ENCODE measurements around the gene PPP3R2.
"Not testable (repeated sequence)": the region's sequence is repeated elsewhere in the genome, so short reads cannot be mapped to it uniquely, and the experiment has no call there.

PPP3R2 gene

DNA sequence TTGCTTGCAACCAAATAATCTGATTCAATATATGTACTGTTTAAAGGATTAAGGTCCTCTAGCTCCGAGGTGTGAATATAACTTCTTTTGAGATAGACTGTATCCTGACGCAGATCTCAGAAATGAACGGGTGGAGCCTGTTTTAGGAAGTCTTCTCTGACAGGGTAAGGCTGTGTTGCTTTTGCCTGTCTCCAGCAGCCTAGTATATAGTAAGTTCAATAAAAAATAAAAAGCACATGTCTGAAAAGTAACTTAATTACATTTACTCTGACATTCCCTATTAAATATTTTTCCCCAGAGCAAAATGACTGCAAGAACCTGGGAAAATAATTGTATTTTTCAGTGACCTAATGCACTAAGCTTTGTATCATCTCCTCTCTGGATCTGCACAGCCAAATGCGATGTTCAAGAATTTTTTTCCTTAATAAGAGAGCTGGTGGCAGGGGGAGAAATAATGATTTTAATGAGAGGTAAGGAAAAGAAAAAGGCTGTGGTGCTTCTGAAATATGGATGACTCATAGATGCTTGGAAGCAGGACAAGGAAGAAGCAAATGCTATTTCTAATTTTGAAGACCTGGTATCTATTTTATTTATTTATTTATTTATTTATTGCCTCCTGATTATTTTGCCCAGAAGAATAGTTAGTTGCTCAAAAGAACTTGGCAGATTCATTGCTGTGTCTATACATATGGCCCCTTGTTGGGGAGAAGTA is 7.3 kb downstream of the PPP3R2 start:
- no peak for DNase-seq (ENCODE audit: low spot score)

DNA sequence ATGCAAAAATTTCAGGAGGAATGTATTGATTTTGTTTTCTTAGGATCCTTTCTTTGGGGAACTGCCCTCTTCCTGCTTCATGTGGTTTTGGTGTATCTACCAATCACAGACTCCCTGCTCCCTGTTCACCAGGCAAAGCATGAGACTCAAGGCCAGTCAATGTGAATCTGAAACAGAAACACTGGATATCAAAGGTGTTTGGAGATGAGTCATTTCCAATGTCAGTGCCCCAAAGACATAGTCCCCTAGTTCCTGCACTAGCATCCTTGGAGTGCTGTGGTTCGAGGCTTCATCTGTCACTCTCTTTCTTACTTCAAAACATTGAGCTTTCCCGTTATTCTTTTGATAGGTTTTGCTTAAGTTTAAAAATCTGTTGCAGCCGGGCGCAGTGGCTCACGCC is 8.1 kb downstream of the PPP3R2 start:
- DNase-seq (ENCODE audit: low spot score): no peak

DNA sequence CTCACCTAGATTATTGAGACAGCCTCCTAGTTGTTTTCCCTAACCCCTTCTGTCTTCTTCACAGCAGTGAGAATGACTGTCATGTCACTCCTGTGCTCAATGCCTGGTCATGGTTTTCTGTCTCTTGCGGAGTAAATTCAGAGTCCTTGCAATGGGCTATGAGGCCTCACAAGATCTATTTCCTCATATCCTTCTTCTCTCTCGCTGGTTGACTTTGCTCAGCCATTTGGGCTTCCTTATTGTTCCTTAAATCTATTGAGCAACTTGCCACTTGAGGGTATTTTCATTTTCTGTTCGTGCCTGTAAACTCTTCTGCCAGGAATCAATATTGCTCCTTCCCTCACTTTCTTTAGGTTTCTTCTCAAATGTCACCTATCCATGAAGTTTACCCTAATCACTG is 9.0 kb downstream of the PPP3R2 start:
- no peak for DNase-seq (ENCODE audit: low spot score)

DNA sequence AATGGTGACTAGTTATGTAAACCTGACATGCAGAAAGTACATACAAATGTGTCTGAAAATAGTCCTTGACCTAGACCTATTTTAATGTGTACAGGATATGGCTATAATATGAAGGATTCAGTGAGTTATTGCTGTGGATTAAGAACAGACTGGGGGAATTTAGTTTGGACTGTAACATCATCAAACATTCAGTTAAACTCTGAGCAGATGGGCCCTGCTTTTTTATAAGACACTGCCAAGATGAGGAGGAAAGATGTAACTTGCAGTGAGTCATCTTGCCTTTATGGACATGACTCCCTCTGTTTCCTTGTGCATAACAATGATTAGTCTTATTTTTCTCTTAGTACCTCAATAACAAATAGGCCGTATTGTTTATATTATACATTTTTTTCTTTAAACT is 12.2 kb downstream of the PPP3R2 start:
- peak; percentile 74 for DNase-seq (ENCODE audit: low spot score)

DNA sequence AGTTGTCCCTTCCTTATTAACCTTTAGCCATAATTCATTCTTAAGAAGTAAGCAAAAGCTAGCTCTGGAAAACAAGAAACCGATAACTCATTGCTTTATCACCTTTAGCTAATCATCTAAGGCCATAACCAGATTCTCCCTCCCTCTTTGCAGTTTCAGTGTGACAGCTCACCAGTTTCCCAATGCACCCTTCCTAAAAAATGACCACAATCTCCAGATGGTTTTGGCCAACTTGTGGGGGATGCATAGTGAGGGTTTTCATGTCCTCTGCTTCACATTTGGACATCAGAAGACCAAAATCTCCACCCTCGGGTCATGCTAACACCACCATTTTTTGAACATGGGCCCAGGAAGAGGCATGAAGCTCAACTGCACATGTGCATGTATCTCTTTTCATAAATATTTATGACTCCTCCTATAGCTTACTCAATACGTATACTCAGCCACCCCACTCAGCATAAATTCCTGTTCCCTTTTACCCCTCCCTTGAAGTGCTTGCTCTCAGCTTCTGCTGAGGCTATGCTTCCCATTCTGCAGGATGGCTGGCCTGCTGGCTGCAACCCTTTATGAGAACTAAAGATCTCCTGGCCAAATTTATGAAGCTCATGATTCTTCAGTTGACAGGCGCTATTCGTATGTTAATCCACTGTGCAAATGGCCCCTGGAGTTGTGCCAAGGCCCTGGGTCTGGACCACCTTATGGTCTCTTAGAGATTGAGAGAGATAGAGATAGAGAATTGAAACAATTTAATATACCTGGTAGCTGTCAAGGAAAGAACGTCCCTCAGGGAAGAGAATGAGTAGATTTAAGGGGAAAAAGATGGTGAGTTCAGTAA is 14.8 kb downstream of the PPP3R2 start:
- no peak for DNase-seq (ENCODE audit: low spot score)

DNA sequence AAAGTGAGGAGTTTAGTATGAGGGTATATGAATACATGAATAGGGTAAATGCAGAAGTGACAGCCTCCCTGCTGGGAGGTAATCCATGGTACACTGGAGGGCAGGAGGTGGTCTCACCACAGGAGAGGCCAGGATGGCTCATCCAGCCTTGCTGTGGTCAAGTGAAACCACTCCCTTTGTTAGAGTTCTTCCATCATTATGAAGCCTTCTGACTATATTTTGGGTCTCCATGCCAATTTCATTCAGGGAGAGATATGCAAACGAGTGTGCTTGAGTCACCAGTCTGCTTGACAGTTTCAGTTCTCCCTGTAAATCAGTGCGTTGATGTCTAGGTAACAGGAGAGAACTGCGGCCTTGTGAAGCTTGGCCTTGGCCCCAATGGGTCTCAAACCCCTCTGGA is 16.4 kb downstream of the PPP3R2 start:
- DNase-seq (ENCODE audit: low spot score): no peak

DNA sequence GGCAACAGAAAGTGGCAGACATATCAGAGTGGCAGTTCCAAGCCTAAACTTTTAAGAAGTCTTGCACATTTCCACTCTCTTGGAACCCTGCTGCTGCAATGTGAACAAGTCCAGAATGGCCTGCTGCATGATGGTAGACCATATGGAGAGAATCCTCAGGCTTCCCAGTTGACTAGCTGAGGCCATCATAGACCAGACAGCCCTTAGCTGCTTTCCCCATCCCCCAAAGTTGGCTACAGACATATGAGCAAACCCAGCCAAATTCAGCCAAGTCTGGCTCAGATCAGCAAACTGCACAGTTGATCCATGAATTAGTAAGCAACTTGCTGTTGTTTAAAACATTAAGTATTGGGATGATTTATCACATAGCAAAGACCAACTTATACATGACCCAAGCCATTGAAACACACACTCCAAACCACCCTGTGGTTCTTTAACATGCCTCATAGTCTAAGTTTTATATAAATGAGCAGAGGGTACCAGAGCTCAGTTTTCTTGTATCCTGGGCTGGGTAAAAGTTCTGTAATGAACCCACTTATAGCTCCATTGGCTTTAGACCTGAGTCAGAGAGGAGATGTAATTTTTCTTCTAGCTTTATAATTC is 19.9 kb downstream of the PPP3R2 start:
- DNase-seq (ENCODE audit: low spot score): no peak

DNA sequence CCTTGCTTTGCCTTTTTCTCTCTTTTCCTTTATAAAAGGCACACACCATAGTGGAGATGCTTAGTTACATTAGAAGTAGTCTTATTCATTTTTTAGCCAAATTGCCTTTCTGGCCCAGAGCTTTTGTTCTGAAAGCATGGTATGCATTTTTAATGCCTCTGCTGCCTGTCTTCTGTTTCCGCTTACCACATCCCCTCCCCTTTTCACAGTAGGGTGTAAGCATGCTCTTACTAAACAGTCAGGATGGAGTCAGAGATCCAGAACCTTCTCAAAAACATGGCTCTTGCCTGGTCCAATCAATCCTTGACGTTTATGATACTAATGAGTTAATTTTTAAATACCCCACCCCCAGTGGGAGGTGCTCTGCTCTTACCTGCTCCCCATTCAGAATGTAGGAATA is 22.5 kb downstream of the PPP3R2 start:
- DNase-seq (ENCODE audit: low spot score): no peak

DNA sequence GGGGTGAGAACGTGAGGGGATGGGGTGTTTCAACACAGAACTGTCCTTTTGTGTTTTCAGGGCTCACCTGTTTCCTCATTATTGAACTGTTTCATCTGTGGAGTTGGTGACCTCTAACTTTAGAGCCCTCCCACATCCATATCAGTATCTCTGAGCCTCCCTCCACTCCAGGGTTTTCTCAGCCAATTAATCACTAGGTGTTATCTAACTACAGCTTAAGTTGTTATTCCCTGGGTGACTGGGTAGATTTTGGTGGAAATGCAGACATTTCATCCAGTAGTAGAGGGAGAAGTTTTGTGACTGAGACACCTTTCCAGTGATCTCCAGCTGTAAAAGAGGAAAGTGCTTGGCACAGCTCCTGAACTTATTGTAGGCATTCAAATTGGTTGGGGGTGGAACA is 23.7 kb downstream of the PPP3R2 start:
- no peak for DNase-seq (ENCODE audit: low spot score)

DNA sequence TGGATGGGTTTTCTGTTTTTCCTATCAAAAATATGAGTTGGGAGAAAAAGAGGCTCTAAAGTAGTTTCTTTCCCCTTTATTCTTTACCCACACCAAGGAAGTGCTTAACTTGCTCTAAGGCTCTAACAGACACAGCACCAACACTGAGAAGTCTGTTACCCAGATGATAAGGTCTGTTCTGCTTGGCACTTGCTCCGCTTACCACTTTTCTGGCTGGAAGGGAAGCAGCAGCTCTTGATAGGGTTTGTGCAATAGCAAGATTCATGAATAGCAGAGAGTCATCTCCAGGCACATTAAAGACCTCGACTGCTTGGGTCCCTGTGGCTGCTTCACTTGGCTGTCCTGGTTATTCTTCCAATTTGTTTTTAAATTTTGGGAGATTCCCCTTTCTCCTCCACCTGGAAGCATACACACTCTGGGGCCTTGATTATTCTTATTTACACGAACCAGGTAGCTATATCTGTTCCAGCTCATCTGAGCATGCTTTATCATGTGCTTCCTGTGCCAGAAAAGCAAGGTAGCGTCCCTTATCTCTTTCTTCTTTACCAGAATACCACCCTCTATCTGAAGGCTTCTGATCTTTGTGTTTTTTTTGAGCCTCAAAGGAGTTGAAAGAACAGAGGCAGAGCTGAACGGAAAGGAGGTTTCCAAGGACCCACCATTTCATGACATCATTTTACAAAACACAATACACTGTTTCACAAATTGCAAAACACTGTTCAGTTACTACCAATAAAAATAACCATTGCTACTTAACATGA is 24.8 kb downstream of the PPP3R2 start:
- no peak for DNase-seq (ENCODE audit: low spot score)

DNA sequence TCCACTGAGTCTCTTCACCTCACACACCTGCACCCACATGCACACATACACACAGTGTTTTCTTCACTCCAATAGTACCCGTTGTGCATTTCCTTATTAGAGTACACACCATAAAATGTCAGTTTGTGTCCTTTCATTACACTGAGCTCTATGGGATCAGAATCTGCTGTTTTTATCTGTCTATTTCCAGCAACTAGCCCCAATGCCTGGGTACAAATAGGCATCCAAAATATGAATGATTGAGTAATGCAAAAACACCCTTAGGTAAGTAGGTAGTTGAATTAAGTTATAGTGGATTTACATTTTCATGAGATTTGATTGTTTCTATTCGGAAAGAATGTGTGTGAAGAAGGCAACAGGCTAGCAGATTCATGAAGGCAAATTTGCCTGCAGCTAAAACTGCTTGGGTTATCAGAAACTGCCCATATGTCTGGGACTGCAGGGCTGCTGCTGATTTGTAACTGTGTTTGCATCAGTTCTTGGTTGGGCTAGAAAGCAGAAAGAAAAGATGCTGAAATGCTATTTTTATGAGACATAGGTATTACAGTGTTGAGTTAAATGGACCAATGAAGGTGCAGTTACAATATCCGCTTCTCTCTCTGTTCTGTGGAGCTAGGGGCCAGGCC is 26.9 kb downstream of the PPP3R2 start:
- DNase-seq (ENCODE audit: low spot score): no peak

DNA sequence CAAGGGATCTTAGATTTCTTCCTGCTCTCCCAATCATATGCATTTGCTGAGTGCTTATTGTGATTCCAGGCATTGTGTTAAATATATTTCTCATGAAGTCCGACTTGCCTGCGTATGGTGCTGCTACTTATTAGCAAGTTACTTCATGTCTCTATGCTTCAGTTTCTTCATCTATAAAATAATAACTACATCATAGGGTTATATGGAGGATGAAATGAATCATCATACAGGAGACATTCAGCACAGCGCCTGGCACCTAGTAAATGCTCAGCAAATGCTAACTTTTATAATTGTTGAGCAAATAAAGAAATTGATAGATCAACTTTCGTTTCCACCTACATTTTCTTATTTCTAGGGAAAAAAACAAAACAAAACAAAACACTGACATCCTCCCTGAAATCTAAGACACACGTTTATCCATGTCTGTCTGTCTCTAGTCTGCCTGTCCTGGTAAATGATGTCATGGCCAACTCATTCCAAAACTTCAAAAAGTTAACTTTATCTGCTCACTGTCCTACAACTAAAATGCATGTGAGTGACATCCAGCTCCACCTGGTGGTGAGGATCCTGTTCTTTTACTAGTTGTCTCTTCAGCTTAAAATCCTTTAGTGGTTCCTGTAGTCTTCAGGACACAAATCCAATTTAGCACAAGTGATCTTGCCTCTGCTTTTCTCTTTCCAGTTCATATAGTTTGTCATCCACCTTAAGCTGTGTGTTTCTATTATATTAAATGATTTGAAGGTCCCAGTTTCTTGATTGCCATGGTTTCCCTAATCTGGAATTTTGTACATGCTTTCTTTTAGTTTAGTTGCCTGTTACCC is 27.7 kb downstream of the PPP3R2 start:
- DNase-seq (ENCODE audit: low spot score): peak; percentile 25

DNA sequence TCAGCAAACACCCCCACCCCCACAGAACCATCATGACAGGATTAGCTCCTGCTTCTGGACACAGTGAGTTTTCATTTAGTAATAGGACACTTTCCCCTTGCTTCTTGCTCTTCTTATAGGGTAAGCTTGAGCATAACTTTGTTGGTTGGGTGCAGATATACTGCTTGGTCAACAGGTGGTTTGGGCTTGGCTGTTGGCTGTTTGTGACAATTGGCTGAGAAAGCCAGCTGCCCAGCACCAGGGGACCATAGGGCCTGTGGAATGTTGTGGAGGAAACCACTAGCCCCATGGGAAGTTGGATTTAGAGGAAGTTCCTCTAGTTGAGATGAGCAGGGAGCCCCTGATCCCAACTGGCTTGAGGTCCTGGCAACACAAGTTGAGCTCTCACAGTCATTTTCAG is 30.5 kb downstream of the PPP3R2 start:
- no peak for DNase-seq (ENCODE audit: low spot score)

DNA sequence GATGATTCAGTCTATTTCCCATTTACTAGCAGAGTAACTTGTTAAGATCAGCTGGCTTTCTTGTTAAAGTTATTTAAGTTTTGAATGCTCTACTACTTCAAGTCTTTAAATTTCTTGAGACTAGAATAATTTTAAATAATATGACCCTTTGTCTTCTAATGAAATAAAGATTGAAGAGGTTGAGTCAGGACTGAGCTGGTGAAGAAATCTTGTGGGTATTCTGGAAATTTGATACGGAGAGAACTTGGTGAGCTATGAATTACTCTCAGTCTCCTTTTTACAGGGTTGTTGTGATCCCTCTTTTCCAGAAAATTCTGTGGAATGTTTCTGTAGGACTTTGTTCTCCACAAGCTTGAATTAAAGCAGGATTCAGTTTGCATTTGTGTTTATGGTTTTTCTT is 31.8 kb downstream of the PPP3R2 start:
- no peak for DNase-seq (ENCODE audit: low spot score)

DNA sequence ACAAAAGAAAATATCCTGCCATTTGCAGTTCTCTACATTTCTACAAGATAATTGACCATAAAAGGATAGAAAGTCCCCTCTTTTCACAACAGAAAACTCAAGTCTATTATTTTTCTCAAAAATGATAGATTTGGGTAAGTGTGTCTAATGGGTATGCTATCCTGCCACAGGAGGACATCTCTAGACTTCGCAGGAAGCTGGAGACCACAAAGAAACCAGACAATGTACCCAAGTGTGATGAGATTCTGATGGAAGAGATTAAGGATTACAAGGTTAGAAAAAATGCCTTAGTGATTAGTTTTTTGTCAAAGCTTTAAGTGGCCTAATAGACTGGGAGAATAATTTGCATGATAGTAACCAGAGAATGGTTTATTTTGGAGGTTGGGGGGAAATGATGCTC is 33.0 kb downstream of the PPP3R2 start:
- no peak for DNase-seq (ENCODE audit: low spot score)

DNA sequence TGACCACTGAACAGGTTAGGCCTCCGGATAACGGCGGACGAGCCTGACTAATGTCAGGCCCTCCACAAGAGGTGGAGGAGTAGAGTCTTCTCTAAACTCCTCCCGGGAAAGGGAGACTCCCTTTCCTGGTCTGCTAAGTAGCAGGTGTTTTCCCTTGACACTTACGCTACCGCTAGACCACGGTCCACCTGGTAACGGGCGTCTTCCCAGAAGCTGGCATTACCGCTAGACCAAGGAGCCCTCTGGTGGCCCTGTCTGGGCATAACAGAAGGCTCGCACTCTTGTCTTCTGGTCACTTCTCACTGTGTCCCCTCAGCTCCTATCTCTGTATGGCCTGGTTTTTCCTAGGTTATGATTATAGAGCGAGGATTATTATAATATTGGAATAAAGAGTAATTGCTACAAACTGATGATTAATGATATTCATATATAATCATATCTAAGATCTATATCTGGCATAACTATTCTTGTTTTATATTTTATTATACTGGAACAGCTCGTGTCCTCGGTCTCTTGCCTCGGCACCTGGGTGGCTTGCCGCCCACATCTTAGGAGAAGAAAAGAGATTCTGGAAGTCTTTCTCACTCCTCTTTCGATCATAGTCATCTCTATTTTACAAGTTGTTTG is 45.2 kb downstream of the PPP3R2 start:
- DNase-seq (ENCODE audit: low spot score): not testable (repeated sequence)

DNA sequence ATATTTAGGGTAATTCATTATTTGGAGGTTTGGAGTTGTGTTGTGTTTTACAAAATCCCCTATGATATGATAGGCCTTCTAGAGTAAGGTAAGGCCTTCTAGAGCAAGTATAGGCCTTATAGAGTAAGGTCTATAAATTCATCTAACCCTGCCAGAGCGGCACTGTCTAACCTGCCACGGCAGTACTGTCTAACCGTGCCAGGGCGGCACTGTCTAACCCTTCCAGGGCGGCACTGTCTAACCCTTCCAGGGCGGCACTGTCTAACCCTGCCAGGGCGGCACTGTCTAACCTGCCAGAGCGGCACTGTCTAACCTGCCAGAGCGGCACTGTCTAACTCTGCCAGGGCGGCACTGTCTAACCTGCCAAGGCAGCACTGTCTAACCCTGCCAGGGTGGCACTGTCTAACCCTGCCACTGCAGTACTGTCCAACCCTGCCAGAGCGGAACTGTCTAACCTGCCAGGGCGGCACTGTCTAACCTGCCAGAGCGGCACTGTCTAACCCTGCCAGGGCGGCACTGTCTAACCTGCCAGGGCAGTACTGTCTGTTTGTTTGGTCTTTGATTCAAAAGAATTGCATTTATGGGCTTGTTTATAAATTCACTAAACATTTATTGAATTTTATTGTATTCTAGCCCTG is 51.6 kb downstream of the PPP3R2 start:
- DNase-seq (ENCODE audit: low spot score): no peak
